Measurements from ENCODE around the gene MAGEL2. TPM values are rescaled to one million over a fixed set of nuclear protein-coding genes. Genes with fewer than 3 reads are reported as not detected.

Gene MAGEL2
- total RNA-seq, 2 donors from 2014 or later = 0.26 to 2.0 TPM

- TF ChIP-seq POLR2A (IDR thresholded peaks at IDR 0.05) (no peak), CTCF (IDR thresholded peaks at IDR 0.05) (peak in 2 of 7 experiments; percentile 17 to 18)
- H3K36me3 ChIP-seq (replicated peaks in 1 of 2; ENCODE audit: insufficient read depth in 1 of 2, low read depth in 2 of 2) = no peaks in the 10 kb centered on the region
- peaks cover 0 to 8% of the 10 kb centered on the region in 2 donors for H3K27me3 ChIP-seq
- no peak overlapping the region for H3K4me3 ChIP-seq
- ATAC-seq (no peak), DNase-seq (no peak)
- WGBS, 2 donors = 57 to 70% methylated on average over 2 of the region's 2 CpGs
- no peaks in the 10 kb centered on the region for H3K4me1 ChIP-seq
- no peak overlapping the region for H3K27ac ChIP-seq
- intact Hi-C loops (cut with DNase I) = no loop called here
- H3K9me3 ChIP-seq = no peaks in the 10 kb centered on the region
Measured at GRCh38 chr15:23663232-23663631, 15.6 kb upstream of the MAGEL2 start.

GRCh38 chr15:23648920-23649515 is 1.4 kb upstream of the MAGEL2 start:
- WGBS, 2 donors = 11 to 15% methylated on average over 6 of the region's 6 CpGs

GRCh38 chr15:23647001-23647295 is 719 bp downstream of the MAGEL2 start:
- DNase-seq = no peak
- Histone ChIP-seq H3K27ac (no peak overlapping the region), H3K36me3 (replicated peaks in 1 of 2; ENCODE audit: insufficient read depth in 1 of 2, low read depth in 2 of 2) (no peaks in the 10 kb centered on the region), H3K4me1 (no peaks in the 10 kb centered on the region), H3K27me3 (no peaks in the 10 kb centered on the region), H3K4me3 (no peak overlapping the region), H3K9me3 (no peaks in the 10 kb centered on the region)
- intact Hi-C loops (cut with DNase I) = loop anchor here (5.0 kb wide), 2 partner anchors 205 to 230 kb away; no protein-coding TSS in a partner anchor
- no peak for TF ChIP-seq CTCF (IDR thresholded peaks at IDR 0.05)
- TF ChIP-seq POLR2A (IDR thresholded peaks at IDR 0.05) = no peak
- no peak for ATAC-seq
- 82 to 85% methylated on average over 15 to 17 of the region's 17 CpGs for WGBS, 2 donors

More at GRCh38 chr15:23648920-23649515, 1.4 kb upstream of the MAGEL2 start:
- TF ChIP-seq POLR2A (IDR thresholded peaks at IDR 0.05) (no peak), CTCF (IDR thresholded peaks at IDR 0.05) (peak; percentile 48 to 64 (median 58))
- H3K27me3 ChIP-seq = no peaks in the 10 kb centered on the region
- H3K9me3 ChIP-seq = no peaks in the 10 kb centered on the region
- no peak overlapping the region for H3K4me3 ChIP-seq
- no peaks in the 10 kb centered on the region for H3K36me3 ChIP-seq (replicated peaks in 1 of 2; ENCODE audit: insufficient read depth in 1 of 2, low read depth in 2 of 2)
- intact Hi-C loops (cut with DNase I) = loop anchor here (5.0 kb wide), 2 partner anchors 203 to 228 kb away; no protein-coding TSS in a partner anchor
- peak; percentile 47 for ATAC-seq
- DNase-seq = peak; percentile 38 to 69 (median 51)
- H3K27ac ChIP-seq = no peak overlapping the region
- H3K4me1 ChIP-seq = no peaks in the 10 kb centered on the region

GRCh38 chr15:23646165-23647000 is 1.3 kb downstream of the MAGEL2 start:
- no peak for DNase-seq
- Histone ChIP-seq H3K27ac (no peak overlapping the region), H3K9me3 (no peaks in the 10 kb centered on the region), H3K4me1 (no peaks in the 10 kb centered on the region), H3K36me3 (replicated peaks in 1 of 2; ENCODE audit: insufficient read depth in 1 of 2, low read depth in 2 of 2) (no peaks in the 10 kb centered on the region), H3K27me3 (no peaks in the 10 kb centered on the region), H3K4me3 (no peak overlapping the region)
- WGBS, 2 donors = 94% methylated on average over 31 to 37 of the region's 51 CpGs
- TF ChIP-seq CTCF (IDR thresholded peaks at IDR 0.05) (no peak), POLR2A (IDR thresholded peaks at IDR 0.05) (no peak)
- intact Hi-C loops (cut with DNase I) = loop anchor here (5.0 kb wide), 2 partner anchors 206 to 231 kb away; no protein-coding TSS in a partner anchor
- no peak for ATAC-seq

Measured in body of pancreas (tissue), 4 donors.